Spleen (tissue), 7 donors: ENCODE data around the gene IGFL3.

Source experiments
- CTCF ChIP-seq, 11 experiments: fragments of 200-600 bp in 7 of 11; fragments of 450-650 bp in 4 of 11; sonication (generic) in 4 of 11; IDR thresholded peaks in 8 of 11; conservative IDR thresholded peaks in 3 of 11; 1 replicate in 7 of 11; 2 replicates in 4 of 11; pipeline versions ENCODE4 v1.4.0 to v1.8.0; 2016 to 2021; ENCODE audit warnings: antibody characterized with exemption in 11 of 11, inconsistent platforms in 4 of 11, mild to moderate bottlenecking in 1 of 11
- POLR2AphosphoS5 ChIP-seq, 3 donors: sonication (generic); formaldehyde crosslinking; IDR thresholded peaks; one replicate each; pipeline ENCODE4 v1.5.1; 2017; ENCODE audit warnings: antibody characterized with exemption in 3 of 3
- donor health status: DM: no; HTN: no; CAD: no; lungs with moderate emphysema.
- donor health status: DM: no; HTN: no; CAD: no.
- donor health status: DM: no; HTN: no; CAD: no.

- TF ChIP-seq CTCF (IDR thresholded peaks at IDR 0.05 in 8 of 11, conservative IDR thresholded peaks at IDR 0.05 in 3 of 11) (no peak), POLR2AphosphoS5 (IDR thresholded peaks at IDR 0.05) (no peak)
Measured at GRCh38 chr19:46160233-46160775, 35.8 kb upstream of the IGFL3 start.
